GM23338 (cell line): ENCODE data around the gene ARL5A. TPM values are rescaled to one million over a fixed set of nuclear protein-coding genes. Genes with fewer than 3 reads are reported as not detected.
A peak's percentile ranks its signal among the peaks of the same experiment; 100 is the strongest.

Experiments
- ATAC-seq: fragments of 200-7000 bp; cut with Tn5 transposase; 3 replicates; pipeline ENCODE4 v1.9.1; 2020
- DNase-seq: peaks from one replicate; pipeline ENCODE4 v3.0.0-alpha.2; 2015; ENCODE audit warnings: low spot score
- H2AFZ ChIP-seq: fragments of 200-600 bp; sonication (generic); 2 replicates; pipeline ENCODE4 v1.8.0; 2016; ENCODE audit warnings: antibody characterized with exemption, mild to moderate bottlenecking, moderate library complexity
- H3F3A ChIP-seq: fragments of 200-600 bp; sonication (generic); replicated peaks from 2 replicates; pipeline ENCODE4 v1.8.0; 2017; ENCODE audit warnings: antibody characterized with exemption, mixed run types, low read depth
- H3K27ac ChIP-seq: fragments of 200-600 bp; sonication (generic); 2 replicates; pipeline ENCODE4 v1.6.1; 2016; ENCODE audit warnings: low read depth
- H3K27me3 ChIP-seq: fragments of 200-600 bp; sonication (generic); 2 replicates; pipeline ENCODE4 v1.8.0; 2016; ENCODE audit warnings: mild to moderate bottlenecking, mixed run types, moderate library complexity; ENCODE audit not compliant: insufficient read depth
- H3K36me3 ChIP-seq: fragments of 200-600 bp; sonication (generic); 2 replicates; pipeline ENCODE4 v1.8.0; 2016; ENCODE audit warnings: mild to moderate bottlenecking; ENCODE audit not compliant: insufficient read depth
- H3K4me1 ChIP-seq: fragments of 200-600 bp; sonication (generic); 2 replicates; pipeline ENCODE4 v1.8.0; 2016; ENCODE audit warnings: mild to moderate bottlenecking, moderate library complexity; ENCODE audit not compliant: insufficient read depth
- H3K4me2 ChIP-seq: fragments of 200-600 bp; sonication (generic); 2 replicates; pipeline ENCODE4 v1.7.1; 2017; ENCODE audit warnings: mixed run types
- H3K4me3 ChIP-seq: fragments of 200-600 bp; sonication (generic); 2 replicates; pipeline ENCODE4 v1.6.1; 2016; ENCODE audit warnings: mixed run types
- H3K79me2 ChIP-seq: fragments of 200-600 bp; sonication (generic); replicated peaks from 2 replicates; pipeline ENCODE4 v1.8.0; 2017; ENCODE audit warnings: mild to moderate bottlenecking; ENCODE audit not compliant: insufficient read depth
- H3K9me2 ChIP-seq: fragments of 200-600 bp; sonication (generic); 2 replicates; pipeline ENCODE4 v1.8.0; 2017; ENCODE audit not compliant: insufficient read depth
- H4K20me1 ChIP-seq: fragments of 200-600 bp; sonication (generic); replicated peaks from 2 replicates; pipeline ENCODE4 v1.8.0; 2017; ENCODE audit warnings: mild to moderate bottlenecking; ENCODE audit not compliant: insufficient read depth
- H3K27ac Mint-ChIP-seq: 2 replicates; pipeline ENCODE4 v1.8.0; 2020; ENCODE audit warnings: inconsistent platforms, mild to moderate bottlenecking, moderate library complexity, mixed read lengths
- H3K27me3 Mint-ChIP-seq: 3 replicates; pipeline ENCODE4 v1.8.0; 2022; ENCODE audit warnings: low read depth, mild to moderate bottlenecking, moderate library complexity, mixed read lengths, inconsistent platforms; ENCODE audit not compliant: insufficient read depth, poor library complexity
- H3K36me3 Mint-ChIP-seq: 3 replicates; pipeline ENCODE4 v1.8.0; 2021; ENCODE audit warnings: low read depth, mild to moderate bottlenecking, inconsistent platforms, moderate library complexity, mixed read lengths
- H3K4me1 Mint-ChIP-seq: 3 replicates; pipeline ENCODE4 v1.8.0; 2020; ENCODE audit warnings: mild to moderate bottlenecking, inconsistent platforms, mixed read lengths
- H3K4me3 Mint-ChIP-seq: 3 replicates; pipeline ENCODE4 v1.8.0; 2021; ENCODE audit warnings: moderate library complexity, mild to moderate bottlenecking, inconsistent platforms, mixed read lengths
- H3K9me3 Mint-ChIP-seq: 3 replicates; pipeline ENCODE4 v1.8.0; 2020; ENCODE audit warnings: moderate library complexity, mild to moderate bottlenecking, inconsistent platforms, mixed read lengths
- CREB1 ChIP-seq: fragments of 250-450 bp; sonication (Bioruptor Pico); IDR thresholded peaks from 2 replicates; pipeline ENCODE4 v1.5.0; 2020; ENCODE audit warnings: low read depth, mild to moderate bottlenecking, moderate library complexity
- CTCF ChIP-seq, 2 experiments: fragments of 200-600 bp in 1 of 2; sonication (generic) in 1 of 2; conservative IDR thresholded peaks; 2 replicates each; pipeline versions ENCODE4 v1.5.1 to v1.6.1; 2016 to 2017; ENCODE audit warnings: antibody characterized with exemption in 2 of 2, low read depth in 2 of 2, mild to moderate bottlenecking in 2 of 2, moderate library complexity in 1 of 2
- ETS1 ChIP-seq: IDR thresholded peaks from 2 replicates; pipeline ENCODE4 v1.6.1; 2016; ENCODE audit warnings: antibody characterized with exemption
- EZH2 ChIP-seq: fragments of 200-600 bp; sonication (generic); IDR thresholded peaks from one replicate; pipeline ENCODE4 v1.8.0; 2017; ENCODE audit warnings: antibody characterized with exemption, mild to moderate bottlenecking, low read depth; ENCODE audit not compliant: unreplicated experiment
- EZH2phosphoT487 ChIP-seq: fragments of 200-600 bp; sonication (generic); IDR thresholded peaks from one replicate; pipeline ENCODE4 v1.8.1; 2018; ENCODE audit warnings: antibody characterized with exemption; ENCODE audit not compliant: unreplicated experiment
- NANOG ChIP-seq: IDR thresholded peaks from 2 replicates; pipeline ENCODE4 v1.6.1; 2016; ENCODE audit warnings: antibody characterized with exemption, borderline replicate concordance
- POLR2AphosphoS5 ChIP-seq: IDR thresholded peaks from 2 replicates; pipeline ENCODE4 v1.6.1; 2016; ENCODE audit warnings: antibody characterized with exemption, low read depth
- REST ChIP-seq: IDR thresholded peaks from one replicate; pipeline ENCODE4 v1.6.1; 2018; ENCODE audit warnings: antibody characterized with exemption; ENCODE audit not compliant: unreplicated experiment
- STAT1 ChIP-seq: IDR thresholded peaks from one replicate; pipeline ENCODE4 v1.6.1; 2016; ENCODE audit warnings: antibody characterized with exemption; ENCODE audit not compliant: unreplicated experiment
- ZNF114 ChIP-seq: fragments of 250-450 bp; sonication (Bioruptor Pico); IDR thresholded peaks from 2 replicates; pipeline ENCODE4 v1.5.0; 2020; ENCODE audit warnings: mild to moderate bottlenecking, moderate library complexity
- ZNF331 ChIP-seq: fragments of 250-450 bp; sonication (Bioruptor Pico); IDR thresholded peaks from 2 replicates; pipeline ENCODE4 v1.5.0; 2020; ENCODE audit warnings: low read depth, mild to moderate bottlenecking, moderate library complexity
- polyA plus RNA-seq: library from polyadenylated mRNA; unstranded; fragments of >200 nt; fragmentation: Nextera tagmentation; extraction: Ambion mirVana; gene quantifications from 2 replicates; pipeline ENCODE4 v1.2.1, GENCODE V29; 2016
- total RNA-seq: library from RNA; depleted of rRNA; stranded (reverse); fragments of >200 nt; shearing (Covaris generic); gene quantifications from 2 replicates; pipeline ENCODE4 v1.2.3, GENCODE V29; 2014

The ARL5A gene
- total and polyA plus RNA-seq, 2 experiments from 2014 or later: 26.8 to 104 TPM

- TF ChIP-seq EZH2phosphoT487 (no peak), STAT1 (no peak), ZNF114 (CRISPR knock-in tag) (no peak), ETS1 (no peak), POLR2AphosphoS5 (no peak), REST (no peak), NANOG (no peak)
Measured at GRCh38 chr2:151786483-151786882, 41.7 kb downstream of the ARL5A start (continued).

- H3K27ac Mint-ChIP-seq: peak overlapping the region; percentile 79
- ATAC-seq (no peak), DNase-seq (no peak)
- Histone ChIP-seq H3F3A (no peaks in the 10 kb centered on the region), H2AFZ (no peak overlapping the region), H3K79me2 (no peaks in the 10 kb centered on the region), H3K4me1 (peaks cover 8% of the 10 kb centered on the region; the same call in 1 of the 2 replicates), H3K27ac (no peak overlapping the region), H3K9me2 (no peaks in the 10 kb centered on the region), H3K4me3 (no peak overlapping the region), H3K36me3 (peaks cover 4% of the 10 kb centered on the region; the same call in 1 of the 2 replicates), H3K4me2 (no peak overlapping the region), H4K20me1 (no peaks in the 10 kb centered on the region), H3K27me3 (no peaks in the 10 kb centered on the region)
- no peaks in the 10 kb centered on the region for H3K9me3 Mint-ChIP-seq
- peaks cover 2% of the 10 kb centered on the region for H3K36me3 Mint-ChIP-seq
- H3K27me3 Mint-ChIP-seq: no peaks in the 10 kb centered on the region
- no peak for TF ChIP-seq CTCF (conservative IDR thresholded peaks at IDR 0.05; ENCODE audit: low read depth in 2 of 2)
- no peak for TF ChIP-seq CREB1 (CRISPR knock-in tag)
- no peak for TF ChIP-seq POLR2AphosphoS5
- no peak for TF ChIP-seq ZNF114 (CRISPR knock-in tag)
- TF ChIP-seq NANOG: no peak
- TF ChIP-seq EZH2: no peak
- no peak for TF ChIP-seq ETS1
- no peak for TF ChIP-seq REST
- TF ChIP-seq ZNF331 (CRISPR knock-in tag): no peak
- peaks cover 6% of the 10 kb centered on the region; the same call in 2 of the 3 replicates for H3K4me1 Mint-ChIP-seq
- H3K4me3 Mint-ChIP-seq: no peak overlapping the region
Measured at GRCh38 chr2:151786077-151786476, 42.1 kb downstream of the ARL5A start.
